IPS DF 4.7 (cell line): ENCODE measurements around the gene ERCC4.
A peak's percentile ranks its signal among the peaks of the same experiment; 100 is the strongest.

Experiments used
- DNase-seq: peaks from one replicate; pipeline ENCODE4 v3.0.0-alpha.2; 2013; ENCODE audit warnings: low spot score; ENCODE audit errors: extremely low read depth

ERCC4 gene

GRCh38 chr16:13911306-13911705 lies 8.6 kb upstream of the ERCC4 start:
- no peak for DNase-seq

DNA sequence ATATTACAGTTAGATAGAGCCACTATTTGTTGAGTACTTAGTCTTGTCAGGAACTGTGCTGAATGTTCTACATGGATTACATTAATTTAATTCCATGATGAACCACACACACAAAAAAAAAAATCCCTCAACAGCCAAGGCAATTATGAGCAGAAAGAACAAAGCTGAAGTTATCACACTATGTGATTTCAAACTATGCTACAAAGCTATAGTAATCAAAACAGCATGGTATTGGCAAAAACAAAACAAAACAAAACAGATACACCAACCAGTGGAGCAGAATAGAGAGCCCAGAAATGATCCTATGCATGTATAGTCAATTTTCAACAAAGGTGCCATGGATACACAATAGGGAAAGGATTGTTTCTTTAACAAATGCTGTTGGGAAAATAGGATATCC lies 8.1 kb upstream of the ERCC4 start:
- no peak for DNase-seq

DNA sequence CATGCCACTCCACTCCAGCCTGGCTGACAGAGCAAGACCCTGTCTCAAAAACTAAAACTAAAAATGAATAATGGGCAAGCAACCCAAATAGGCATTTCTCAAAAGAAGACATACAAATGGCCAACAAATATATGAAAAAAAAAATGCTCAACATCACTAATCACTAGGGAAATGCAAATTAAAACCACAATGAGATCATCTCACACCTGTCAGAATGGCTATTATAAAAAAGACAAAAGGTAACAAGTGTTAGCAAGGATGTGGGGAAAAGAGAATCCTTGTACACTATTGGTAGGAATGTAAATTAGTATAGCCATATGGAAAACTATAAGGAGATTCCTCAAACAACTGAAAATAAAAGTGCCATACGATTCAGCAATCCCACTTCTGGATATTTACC lies 7.1 kb upstream of the ERCC4 start:
- no peak for DNase-seq

GRCh38 chr16:13913374-13914292 lies 6.3 kb upstream of the ERCC4 start:
- DNase-seq, result no peak

GRCh38 chr16:13915033-13915635 lies 4.8 kb upstream of the ERCC4 start:
- DNase-seq, result no peak

GRCh38 chr16:13919330-13919682 lies 648 bp upstream of the ERCC4 start:
- DNase-seq, result no peak

DNA sequence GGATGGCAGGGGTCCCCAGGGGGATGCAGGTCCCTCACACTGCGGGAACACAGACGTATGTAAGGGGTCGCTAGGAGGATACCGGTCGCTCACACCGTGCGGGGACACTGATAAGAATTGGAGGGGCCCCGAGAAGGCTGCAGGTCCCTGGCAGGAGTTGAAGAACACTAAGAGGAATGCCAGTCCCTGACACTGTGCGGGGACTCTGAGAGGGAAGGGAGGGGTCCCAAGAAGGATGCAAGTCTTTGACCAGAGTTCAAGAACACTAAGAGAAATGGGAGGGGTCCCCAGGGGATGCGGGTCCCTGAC lies 510 bp downstream of the ERCC4 start:
- DNase-seq, result no peak

DNA sequence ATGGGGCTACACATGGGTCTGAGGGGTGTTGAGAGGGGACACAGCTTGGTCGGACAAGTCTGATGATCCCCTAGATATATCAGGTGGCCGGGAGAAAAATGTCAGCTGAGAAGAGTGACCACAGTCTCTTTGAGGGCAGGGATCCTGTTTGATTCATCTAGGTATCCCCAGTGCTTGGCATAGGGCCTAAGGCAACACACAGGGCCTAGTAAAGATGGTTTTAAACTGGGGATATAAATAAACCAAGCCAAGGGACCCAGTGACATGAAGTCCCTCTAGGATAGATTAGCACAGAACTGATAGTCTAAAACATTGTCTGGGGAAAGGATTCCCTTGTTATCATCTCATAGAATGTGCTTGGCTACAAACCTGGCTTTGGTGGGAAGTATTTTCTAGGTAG lies 1.4 kb downstream of the ERCC4 start:
- no peak for DNase-seq

GRCh38 chr16:13923703-13924298 lies 3.8 kb downstream of the ERCC4 start:
- no peak for DNase-seq

DNA sequence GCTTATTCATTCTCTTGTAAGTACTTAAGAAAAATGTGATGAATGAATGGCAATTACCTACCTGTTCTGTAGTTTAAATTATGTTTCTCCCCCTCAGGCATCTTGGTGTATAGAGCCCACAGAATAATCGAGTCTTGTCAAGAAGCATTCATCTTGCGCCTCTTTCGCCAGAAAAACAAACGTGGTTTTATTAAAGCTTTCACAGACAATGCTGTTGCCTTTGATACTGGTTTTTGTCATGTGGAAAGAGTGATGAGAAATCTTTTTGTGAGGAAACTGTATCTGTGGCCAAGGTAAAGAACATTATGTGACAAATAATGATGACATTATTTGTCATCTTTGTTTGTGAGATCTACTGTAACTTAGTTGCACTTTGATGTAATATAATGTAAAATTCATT lies 6.5 kb downstream of the ERCC4 start:
- no peak for DNase-seq

DNA sequence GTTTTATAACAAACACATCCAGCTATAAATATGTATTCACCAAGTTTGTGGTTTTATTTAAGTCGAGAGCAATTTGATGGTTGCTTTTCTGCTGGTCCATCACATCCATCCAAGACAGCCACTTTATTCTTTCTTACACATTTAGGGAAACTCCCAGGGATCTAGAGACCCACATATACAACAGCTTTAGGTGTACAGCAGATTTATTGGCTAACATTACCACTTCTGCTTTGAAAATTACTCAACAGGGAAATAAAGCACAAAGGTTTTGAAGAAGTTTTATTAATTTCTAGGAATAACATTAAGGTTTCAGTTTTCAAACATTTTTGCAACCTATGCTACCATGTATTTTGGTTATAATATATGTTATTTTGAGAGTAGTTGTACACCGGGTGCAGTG lies 6.9 kb downstream of the ERCC4 start:
- no peak for DNase-seq

- DNase-seq, result no peak
These were observed 8.7 kb downstream of the ERCC4 start for GRCh38 chr16:13928646-13929045.

- no peak for DNase-seq
These were observed 11.9 kb downstream of the ERCC4 start for GRCh38 chr16:13931845-13932244.

GRCh38 chr16:13935408-13935807 lies 15.5 kb downstream of the ERCC4 start:
- DNase-seq, result peak; percentile 60

- DNase-seq, result no peak
These were observed 16.2 kb downstream of the ERCC4 start for GRCh38 chr16:13936155-13936554.

DNA sequence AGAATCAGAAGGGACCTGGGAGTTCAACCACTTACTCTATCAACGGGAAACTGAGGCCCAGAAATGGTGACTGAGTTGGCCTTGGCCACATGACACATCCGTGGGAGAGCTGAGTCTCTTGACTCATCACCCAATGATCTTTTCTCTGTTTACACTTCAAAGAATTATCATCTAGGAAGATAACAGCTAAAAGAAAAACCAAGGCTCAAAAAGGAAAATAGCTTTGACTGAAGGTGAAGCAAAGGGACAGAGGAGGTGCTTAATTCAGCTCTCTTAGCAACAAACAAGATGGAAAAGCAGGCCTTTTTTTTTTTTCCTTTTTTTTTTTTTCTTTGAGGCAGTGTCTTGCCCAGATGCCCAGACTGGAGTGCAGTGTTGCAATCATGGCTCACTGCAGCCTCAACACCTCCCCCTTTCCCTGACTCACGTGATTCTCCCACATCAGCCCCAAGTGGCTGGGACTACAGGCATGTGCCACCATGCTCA lies 16.7 kb downstream of the ERCC4 start:
- no peak for DNase-seq

GRCh38 chr16:13937411-13937810 lies 17.5 kb downstream of the ERCC4 start:
- no peak for DNase-seq

GRCh38 chr16:13938480-13938879 lies 18.5 kb downstream of the ERCC4 start:
- no peak for DNase-seq

- DNase-seq, result no peak
These were observed 19.9 kb downstream of the ERCC4 start for GRCh38 chr16:13939821-13940220.

DNA sequence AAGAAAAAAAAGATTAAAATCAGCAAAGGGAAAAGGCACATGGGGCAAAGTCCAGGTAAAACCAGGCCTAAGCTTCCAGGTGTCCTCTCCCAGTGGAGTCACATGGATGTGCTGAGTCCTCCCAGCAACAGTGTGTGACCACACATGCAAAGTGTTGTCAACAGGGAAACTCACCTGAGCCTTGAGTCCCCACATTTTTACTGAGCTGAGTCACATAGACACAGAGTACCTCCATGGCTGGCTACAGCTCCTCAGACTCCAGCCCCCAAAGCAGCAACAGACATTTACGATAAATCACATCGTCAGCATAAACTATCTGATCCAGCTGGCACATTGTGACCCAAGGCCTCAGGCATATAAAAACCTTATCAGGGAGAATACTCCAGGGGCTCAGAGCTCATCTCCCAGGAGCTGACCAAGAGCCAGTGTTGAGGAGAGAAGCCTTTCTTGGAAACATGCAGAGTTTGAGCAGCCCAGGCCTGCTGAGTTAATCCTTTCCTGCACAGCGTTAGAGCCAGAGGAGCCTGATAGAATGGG lies 20.5 kb downstream of the ERCC4 start:
- no peak for DNase-seq

DNA sequence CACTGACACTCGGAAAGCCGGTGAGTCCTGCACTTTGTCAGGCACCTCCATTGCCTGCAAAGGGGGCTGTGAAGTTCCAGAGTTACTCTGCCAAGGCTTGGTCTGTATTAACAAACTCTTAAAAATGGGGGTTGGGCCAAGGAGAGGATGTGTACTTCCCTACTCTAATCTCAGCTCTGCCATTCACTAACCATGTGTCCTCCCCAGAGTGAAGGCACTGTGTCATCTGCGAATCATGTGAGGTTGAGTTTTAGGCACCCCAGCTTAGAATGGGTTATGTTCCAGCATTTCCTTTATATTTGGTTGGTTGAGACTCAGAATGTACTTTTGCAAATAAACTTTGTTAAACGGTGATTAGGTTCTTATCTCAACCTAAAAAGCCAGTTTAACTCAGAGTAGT lies 24.9 kb downstream of the ERCC4 start:
- no peak for DNase-seq

GRCh38 chr16:13945744-13946485 lies 26.0 kb downstream of the ERCC4 start:
- DNase-seq, result no peak
